ENCODE results near the gene KLF5.
"Not testable (repeated sequence)": the region's sequence is repeated elsewhere in the genome, so short reads cannot be mapped to it uniquely, and the experiment has no call there.

KLF5 gene

GRCh38 chr13:73088332-73088935 lies 29.6 kb downstream of the KLF5 start:
- no peaks in the 10 kb centered on the region for H3K4me1 ChIP-seq (ENCODE audit: control insufficient read depth, insufficient read depth, low read length, poor library complexity, severe bottlenecking)
- WGBS, 2 experiments (ENCODE audit: insufficient coverage in 2 of 2) = 68 to 88% methylated on average over 2 to 3 of the region's 4 CpGs
- H3K9me3 ChIP-seq (ENCODE audit: control insufficient read depth, low read length) = peaks cover 18% of the 10 kb centered on the region
- no peak overlapping the region for H3K27ac ChIP-seq (ENCODE audit: low read depth, low read length, severe bottlenecking)
- H3K36me3 ChIP-seq (ENCODE audit: control insufficient read depth, insufficient read depth, low read length) = no peaks in the 10 kb centered on the region
- no peak overlapping the region for H3K4me3 ChIP-seq (ENCODE audit: extremely low read depth, insufficient read depth, low read length, poor library complexity, severe bottlenecking)

DNA sequence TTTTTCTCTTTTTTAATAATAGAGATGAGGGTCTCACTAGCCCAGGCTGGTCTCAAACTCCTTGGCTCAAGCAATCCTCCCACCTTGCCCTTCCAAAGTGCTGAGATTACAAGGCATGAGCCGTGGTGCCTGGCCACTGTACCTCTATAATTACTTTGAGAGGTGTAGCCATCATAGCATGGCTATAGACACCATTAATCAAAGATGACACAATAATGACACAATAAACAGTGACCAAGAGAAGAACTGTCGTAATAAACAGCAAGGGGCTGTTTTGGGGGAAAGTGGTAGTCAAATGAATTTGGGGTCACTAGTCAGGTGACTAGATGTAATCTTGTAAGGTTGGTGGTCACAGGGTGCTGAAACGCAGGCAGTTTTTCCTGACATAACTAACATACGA lies 30.4 kb downstream of the KLF5 start:
- WGBS, 2 experiments (ENCODE audit: insufficient coverage in 2 of 2) = 42 to 67% methylated on average over 1 to 2 of the region's 4 CpGs

DNA sequence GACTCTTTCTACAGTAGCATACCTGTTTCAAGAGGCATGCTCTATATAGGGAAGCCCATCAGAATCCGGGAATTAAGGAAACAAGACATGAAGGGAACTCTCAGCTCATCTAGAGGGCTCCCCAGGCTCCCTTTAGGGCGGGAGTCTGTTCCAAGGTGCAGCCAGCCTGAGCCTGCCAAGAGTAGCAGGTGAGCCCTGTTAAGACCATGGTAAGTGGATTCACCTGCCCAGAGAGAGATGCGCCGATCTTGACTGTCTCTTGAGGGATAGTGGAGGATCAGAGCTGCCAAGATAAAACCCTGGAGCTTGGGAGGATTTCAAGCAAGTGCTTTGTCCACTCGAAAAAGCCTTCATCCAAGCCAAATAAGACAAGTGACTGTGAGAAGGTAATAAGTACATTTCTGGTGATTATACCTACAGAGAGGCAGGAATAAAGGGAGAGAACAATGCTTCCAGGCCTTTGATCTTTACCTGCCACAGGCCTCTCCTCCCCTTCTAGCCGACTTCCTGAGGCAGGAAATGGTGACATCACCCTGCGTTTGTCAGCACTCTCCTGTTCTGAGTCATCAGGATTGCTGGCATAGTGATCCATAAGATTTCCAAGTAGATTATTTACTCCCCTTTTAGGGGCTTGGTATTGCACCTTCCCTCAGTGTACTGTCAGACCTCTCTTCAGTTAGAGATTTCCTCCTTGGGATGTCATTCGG lies 31.5 kb downstream of the KLF5 start:
- no peaks in the 10 kb centered on the region for H3K4me1 ChIP-seq (ENCODE audit: control insufficient read depth, insufficient read depth, low read length, poor library complexity, severe bottlenecking)
- 54 to 96% methylated on average over 4 to 5 of the region's 8 CpGs for WGBS, 2 experiments (ENCODE audit: insufficient coverage in 2 of 2)
- H3K27ac ChIP-seq (ENCODE audit: low read depth, low read length, severe bottlenecking) = peak overlapping the region; percentile 79
- H3K9me3 ChIP-seq (ENCODE audit: control insufficient read depth, low read length) = peaks cover 18% of the 10 kb centered on the region
- H3K36me3 ChIP-seq (ENCODE audit: control insufficient read depth, insufficient read depth, low read length) = no peaks in the 10 kb centered on the region
- H3K4me3 ChIP-seq (ENCODE audit: extremely low read depth, insufficient read depth, low read length, poor library complexity, severe bottlenecking) = no peak overlapping the region

More for the DNA sequence above, 30.4 kb downstream of the KLF5 start:
- H3K9me3 ChIP-seq (ENCODE audit: control insufficient read depth, low read length) = peaks cover 18% of the 10 kb centered on the region
- no peak overlapping the region for H3K4me3 ChIP-seq (ENCODE audit: extremely low read depth, insufficient read depth, low read length, poor library complexity, severe bottlenecking)
- no peak overlapping the region for H3K27ac ChIP-seq (ENCODE audit: low read depth, low read length, severe bottlenecking)
- H3K36me3 ChIP-seq (ENCODE audit: control insufficient read depth, insufficient read depth, low read length) = no peaks in the 10 kb centered on the region
- H3K4me1 ChIP-seq (ENCODE audit: control insufficient read depth, insufficient read depth, low read length, poor library complexity, severe bottlenecking) = no peaks in the 10 kb centered on the region

GRCh38 chr13:73090823-73091187 lies 32.0 kb downstream of the KLF5 start:
- no peak overlapping the region for H3K4me3 ChIP-seq (ENCODE audit: extremely low read depth, insufficient read depth, low read length, poor library complexity, severe bottlenecking)
- no peaks in the 10 kb centered on the region for H3K4me1 ChIP-seq (ENCODE audit: control insufficient read depth, insufficient read depth, low read length, poor library complexity, severe bottlenecking)
- 50% methylated on average over 1 of the region's 1 CpG; no CpG with 5 or more reads in 1 of the 2 experiments for WGBS, 2 experiments (ENCODE audit: insufficient coverage in 2 of 2)
- H3K9me3 ChIP-seq (ENCODE audit: control insufficient read depth, low read length) = peaks cover 18% of the 10 kb centered on the region
- H3K27ac ChIP-seq (ENCODE audit: low read depth, low read length, severe bottlenecking) = no peak overlapping the region
- no peaks in the 10 kb centered on the region for H3K36me3 ChIP-seq (ENCODE audit: control insufficient read depth, insufficient read depth, low read length)

- H3K9me3 ChIP-seq (ENCODE audit: control insufficient read depth, low read length) = peaks cover 18% of the 10 kb centered on the region
These were observed 34.0 kb downstream of the KLF5 start for GRCh38 chr13:73092829-73093228.

GRCh38 chr13:73096173-73096572 lies 37.4 kb downstream of the KLF5 start:
- no peak overlapping the region for H3K27ac ChIP-seq (ENCODE audit: low read depth, low read length, severe bottlenecking)
- H3K4me1 ChIP-seq (ENCODE audit: control insufficient read depth, insufficient read depth, low read length, poor library complexity, severe bottlenecking) = peaks cover 8% of the 10 kb centered on the region
- H3K9me3 ChIP-seq (ENCODE audit: control insufficient read depth, low read length) = no peaks in the 10 kb centered on the region
- no peak overlapping the region for H3K4me3 ChIP-seq (ENCODE audit: extremely low read depth, insufficient read depth, low read length, poor library complexity, severe bottlenecking)
- H3K36me3 ChIP-seq (ENCODE audit: control insufficient read depth, insufficient read depth, low read length) = no peaks in the 10 kb centered on the region
- WGBS, 2 experiments (ENCODE audit: insufficient coverage in 2 of 2) = 91 to 100% methylated on average over 1 to 2 of the region's 2 CpGs

More at GRCh38 chr13:73092829-73093228, 34.0 kb downstream of the KLF5 start:
- no peak overlapping the region for H3K4me3 ChIP-seq (ENCODE audit: extremely low read depth, insufficient read depth, low read length, poor library complexity, severe bottlenecking)
- peaks cover 8% of the 10 kb centered on the region for H3K4me1 ChIP-seq (ENCODE audit: control insufficient read depth, insufficient read depth, low read length, poor library complexity, severe bottlenecking)
- no peak overlapping the region for H3K27ac ChIP-seq (ENCODE audit: low read depth, low read length, severe bottlenecking)
- H3K36me3 ChIP-seq (ENCODE audit: control insufficient read depth, insufficient read depth, low read length) = no peaks in the 10 kb centered on the region

GRCh38 chr13:73096638-73097037 lies 37.8 kb downstream of the KLF5 start:
- H3K4me3 ChIP-seq (ENCODE audit: extremely low read depth, insufficient read depth, low read length, poor library complexity, severe bottlenecking) = no peak overlapping the region
- peaks cover 8% of the 10 kb centered on the region for H3K4me1 ChIP-seq (ENCODE audit: control insufficient read depth, insufficient read depth, low read length, poor library complexity, severe bottlenecking)
- H3K36me3 ChIP-seq (ENCODE audit: control insufficient read depth, insufficient read depth, low read length) = no peaks in the 10 kb centered on the region
- 50% methylated on average over 2 of the region's 5 CpGs; no CpG with 5 or more reads in 1 of the 2 experiments for WGBS, 2 experiments (ENCODE audit: insufficient coverage in 2 of 2)
- H3K9me3 ChIP-seq (ENCODE audit: control insufficient read depth, low read length) = no peaks in the 10 kb centered on the region
- no peak overlapping the region for H3K27ac ChIP-seq (ENCODE audit: low read depth, low read length, severe bottlenecking)

DNA sequence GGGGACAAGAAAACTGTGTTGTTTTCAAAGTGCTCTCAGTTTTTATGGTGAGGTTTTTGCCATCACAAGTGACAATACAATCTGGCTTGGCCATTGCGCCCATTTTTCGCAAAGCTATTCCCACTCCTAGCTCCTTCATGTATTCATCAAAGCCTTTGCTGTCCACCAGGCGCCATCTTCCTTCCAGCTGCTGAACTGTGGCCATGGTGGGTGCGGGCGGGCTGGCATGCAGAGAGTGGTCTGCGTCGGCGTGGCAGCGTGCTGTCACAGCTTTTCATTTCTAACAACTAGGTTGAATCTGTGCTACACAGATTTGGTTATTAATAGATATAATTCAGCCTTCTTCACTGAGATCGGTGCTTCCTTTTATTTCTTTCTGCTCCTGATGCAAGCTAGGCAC lies 42.0 kb downstream of the KLF5 start:
- H3K36me3 ChIP-seq (ENCODE audit: control insufficient read depth, insufficient read depth, low read length); H3K4me3 ChIP-seq (ENCODE audit: extremely low read depth, insufficient read depth, low read length, poor library complexity, severe bottlenecking); H3K9me3 ChIP-seq (ENCODE audit: control insufficient read depth, low read length); H3K4me1 ChIP-seq (ENCODE audit: control insufficient read depth, insufficient read depth, low read length, poor library complexity, severe bottlenecking); H3K27ac ChIP-seq (ENCODE audit: low read depth, low read length, severe bottlenecking): not testable (repeated sequence)
- no CpG with 5 or more reads among the region's 10 CpGs for WGBS, 2 experiments (ENCODE audit: insufficient coverage in 2 of 2)

- WGBS, 2 experiments (ENCODE audit: insufficient coverage in 2 of 2) = 100% methylated on average over 1 to 2 of the region's 2 CpGs
- Histone ChIP-seq H3K27ac (ENCODE audit: low read depth, low read length, severe bottlenecking) (no peak overlapping the region), H3K9me3 (ENCODE audit: control insufficient read depth, low read length) (no peaks in the 10 kb centered on the region), H3K4me3 (ENCODE audit: extremely low read depth, insufficient read depth, low read length, poor library complexity, severe bottlenecking) (no peak overlapping the region), H3K36me3 (ENCODE audit: control insufficient read depth, insufficient read depth, low read length) (no peaks in the 10 kb centered on the region), H3K4me1 (ENCODE audit: control insufficient read depth, insufficient read depth, low read length, poor library complexity, severe bottlenecking) (peaks cover 2% of the 10 kb centered on the region)
These were observed 42.7 kb downstream of the KLF5 start for GRCh38 chr13:73101351-73102007.

GRCh38 chr13:73103238-73103637 lies 44.4 kb downstream of the KLF5 start:
- H3K27ac ChIP-seq (ENCODE audit: low read depth, low read length, severe bottlenecking) = no peak overlapping the region
- H3K4me3 ChIP-seq (ENCODE audit: extremely low read depth, insufficient read depth, low read length, poor library complexity, severe bottlenecking) = no peak overlapping the region
- no peaks in the 10 kb centered on the region for H3K36me3 ChIP-seq (ENCODE audit: control insufficient read depth, insufficient read depth, low read length)
- 86% methylated on average over 1 of the region's 1 CpG; no CpG with 5 or more reads in 1 of the 2 experiments for WGBS, 2 experiments (ENCODE audit: insufficient coverage in 2 of 2)
- no peaks in the 10 kb centered on the region for H3K4me1 ChIP-seq (ENCODE audit: control insufficient read depth, insufficient read depth, low read length, poor library complexity, severe bottlenecking)
- H3K9me3 ChIP-seq (ENCODE audit: control insufficient read depth, low read length) = no peaks in the 10 kb centered on the region
